GM10266 (cell line): Measurements from ENCODE around the gene PRSS50.
"Not testable (repeated sequence)": the region's sequence is repeated elsewhere in the genome, so short reads cannot be mapped to it uniquely, and the experiment has no call there.

ENCODE experiments used
- DNase-seq: peaks from one replicate; pipeline ENCODE4 v3.0.0; 2012; ENCODE audit errors: extremely low spot score
- TF ChIP-seq, protein P1 (sequence below): IDR thresholded peaks from 2 replicates; pipeline ENCODE4 v1.5.1; 2012; ENCODE audit warnings: mild to moderate bottlenecking, low read depth; ENCODE audit not compliant: control insufficient read depth, insufficient read depth; ENCODE audit errors: missing control alignments

PRSS50 gene

GRCh38 chr3:46706771-46707582, 10.7 kb downstream of the PRSS50 start:
- DNase-seq, result no peak

DNA sequence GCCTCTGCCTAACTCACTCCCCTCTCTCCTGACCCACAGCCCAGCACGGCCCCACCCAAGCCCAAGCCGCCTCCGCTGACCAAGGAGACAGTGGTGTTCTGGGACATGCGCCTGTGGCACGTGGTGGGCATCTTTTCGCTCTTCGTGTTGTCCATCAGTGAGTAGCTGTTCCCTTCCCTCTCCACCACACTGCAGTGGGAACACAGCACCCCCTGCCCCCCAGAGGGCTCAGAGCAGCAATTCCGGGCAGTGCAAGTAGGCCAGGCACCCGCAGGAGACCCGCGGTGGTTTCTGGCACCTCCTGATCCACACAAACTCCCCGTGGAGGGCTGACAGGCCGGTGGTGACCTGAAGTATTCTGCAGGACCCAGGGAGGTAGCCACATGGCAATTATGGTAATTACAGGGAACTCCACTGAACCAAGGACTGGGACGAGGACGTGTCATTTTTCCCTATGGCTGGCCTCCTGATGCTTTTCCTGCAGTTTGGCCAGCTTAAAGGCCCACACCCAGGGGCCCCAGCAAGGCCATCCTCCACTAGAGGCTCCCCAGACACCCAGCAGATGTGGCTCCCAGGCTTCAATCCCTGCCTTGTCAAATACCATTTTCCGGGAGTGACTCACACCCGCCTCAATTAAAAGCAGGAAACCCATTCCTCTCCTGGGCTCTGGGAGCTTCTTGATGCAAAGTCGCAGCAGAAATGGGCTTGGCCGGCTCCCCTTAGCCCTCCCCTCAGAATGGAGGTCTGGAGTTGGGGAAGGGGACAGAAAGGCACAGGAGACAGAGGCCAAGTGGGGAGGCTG, 11.7 kb downstream of the PRSS50 start:
- TF ChIP-seq, protein P1, sequence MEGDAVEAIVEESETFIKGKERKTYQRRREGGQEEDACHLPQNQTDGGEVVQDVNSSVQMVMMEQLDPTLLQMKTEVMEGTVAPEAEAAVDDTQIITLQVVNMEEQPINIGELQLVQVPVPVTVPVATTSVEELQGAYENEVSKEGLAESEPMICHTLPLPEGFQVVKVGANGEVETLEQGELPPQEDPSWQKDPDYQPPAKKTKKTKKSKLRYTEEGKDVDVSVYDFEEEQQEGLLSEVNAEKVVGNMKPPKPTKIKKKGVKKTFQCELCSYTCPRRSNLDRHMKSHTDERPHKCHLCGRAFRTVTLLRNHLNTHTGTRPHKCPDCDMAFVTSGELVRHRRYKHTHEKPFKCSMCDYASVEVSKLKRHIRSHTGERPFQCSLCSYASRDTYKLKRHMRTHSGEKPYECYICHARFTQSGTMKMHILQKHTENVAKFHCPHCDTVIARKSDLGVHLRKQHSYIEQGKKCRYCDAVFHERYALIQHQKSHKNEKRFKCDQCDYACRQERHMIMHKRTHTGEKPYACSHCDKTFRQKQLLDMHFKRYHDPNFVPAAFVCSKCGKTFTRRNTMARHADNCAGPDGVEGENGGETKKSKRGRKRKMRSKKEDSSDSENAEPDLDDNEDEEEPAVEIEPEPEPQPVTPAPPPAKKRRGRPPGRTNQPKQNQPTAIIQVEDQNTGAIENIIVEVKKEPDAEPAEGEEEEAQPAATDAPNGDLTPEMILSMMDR, result no peak
- no peak for DNase-seq

More at GRCh38 chr3:46706771-46707582, 10.7 kb downstream of the PRSS50 start:
- TF ChIP-seq, protein P1, result no peak

- TF ChIP-seq, protein P1, result peak; percentile 98
- peak; percentile 84 for DNase-seq
Measured at GRCh38 chr3:46705022-46705530, 12.6 kb downstream of the PRSS50 start.

GRCh38 chr3:46704346-46704745, 13.3 kb downstream of the PRSS50 start:
- DNase-seq, result not testable (repeated sequence)

GRCh38 chr3:46703013-46703520, 14.6 kb downstream of the PRSS50 start:
- no peak for DNase-seq
- TF ChIP-seq, protein P1, result no peak

More at GRCh38 chr3:46704346-46704745, 13.3 kb downstream of the PRSS50 start:
- TF ChIP-seq, protein P1, result peak; percentile 1

DNA sequence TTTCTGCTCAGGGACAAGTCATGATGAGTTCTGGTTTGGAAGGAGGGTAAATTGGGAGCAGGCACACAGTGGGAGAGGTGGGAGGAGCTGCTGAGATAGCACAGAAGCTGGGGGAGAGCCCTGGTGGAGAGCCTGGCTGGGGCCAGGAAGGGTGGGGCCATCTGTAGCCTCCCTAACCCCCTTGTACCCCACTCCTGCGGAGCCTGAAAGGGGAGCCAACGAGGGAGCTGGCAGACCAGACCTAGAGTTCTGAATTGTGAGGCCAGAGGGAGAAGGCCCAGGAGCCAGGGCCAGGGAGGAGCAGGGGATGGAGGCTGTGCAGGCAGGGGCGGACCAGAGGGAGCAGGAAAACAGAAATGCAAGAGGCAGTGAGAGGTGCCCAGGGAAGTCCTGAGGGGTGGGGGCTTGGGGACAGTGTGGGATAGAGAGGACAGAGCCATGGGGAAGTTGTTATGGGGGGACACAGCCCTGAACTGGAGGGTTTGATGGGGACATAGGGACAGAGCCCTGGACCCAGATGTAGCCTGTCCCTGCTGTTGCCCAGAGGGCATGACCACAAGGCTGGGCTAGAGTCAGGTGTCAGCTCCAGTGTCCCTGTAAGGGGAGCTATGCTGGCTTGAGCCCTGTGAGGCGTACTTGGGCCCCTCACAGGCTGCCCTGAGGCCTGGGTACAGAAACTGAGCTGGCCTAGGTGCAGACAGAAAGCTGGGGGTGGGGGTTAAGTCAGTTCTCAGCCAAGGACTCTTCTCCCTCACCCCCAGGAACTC, 15.2 kb downstream of the PRSS50 start:
- DNase-seq, result no peak
- TF ChIP-seq, protein P1, result no peak
